ENCODE data around the gene SIRT6.
"Not testable (repeated sequence)": the region's sequence is repeated elsewhere in the genome, so short reads cannot be mapped to it uniquely, and the experiment has no call there.

- not testable (repeated sequence) for TF ChIP-seq RAD21 (IDR thresholded peaks at IDR 0.05; ENCODE audit: low read length); TEAD4 (IDR thresholded peaks at IDR 0.05; ENCODE audit: borderline replicate concordance, insufficient read depth)
- TF ChIP-seq, protein P1, sequence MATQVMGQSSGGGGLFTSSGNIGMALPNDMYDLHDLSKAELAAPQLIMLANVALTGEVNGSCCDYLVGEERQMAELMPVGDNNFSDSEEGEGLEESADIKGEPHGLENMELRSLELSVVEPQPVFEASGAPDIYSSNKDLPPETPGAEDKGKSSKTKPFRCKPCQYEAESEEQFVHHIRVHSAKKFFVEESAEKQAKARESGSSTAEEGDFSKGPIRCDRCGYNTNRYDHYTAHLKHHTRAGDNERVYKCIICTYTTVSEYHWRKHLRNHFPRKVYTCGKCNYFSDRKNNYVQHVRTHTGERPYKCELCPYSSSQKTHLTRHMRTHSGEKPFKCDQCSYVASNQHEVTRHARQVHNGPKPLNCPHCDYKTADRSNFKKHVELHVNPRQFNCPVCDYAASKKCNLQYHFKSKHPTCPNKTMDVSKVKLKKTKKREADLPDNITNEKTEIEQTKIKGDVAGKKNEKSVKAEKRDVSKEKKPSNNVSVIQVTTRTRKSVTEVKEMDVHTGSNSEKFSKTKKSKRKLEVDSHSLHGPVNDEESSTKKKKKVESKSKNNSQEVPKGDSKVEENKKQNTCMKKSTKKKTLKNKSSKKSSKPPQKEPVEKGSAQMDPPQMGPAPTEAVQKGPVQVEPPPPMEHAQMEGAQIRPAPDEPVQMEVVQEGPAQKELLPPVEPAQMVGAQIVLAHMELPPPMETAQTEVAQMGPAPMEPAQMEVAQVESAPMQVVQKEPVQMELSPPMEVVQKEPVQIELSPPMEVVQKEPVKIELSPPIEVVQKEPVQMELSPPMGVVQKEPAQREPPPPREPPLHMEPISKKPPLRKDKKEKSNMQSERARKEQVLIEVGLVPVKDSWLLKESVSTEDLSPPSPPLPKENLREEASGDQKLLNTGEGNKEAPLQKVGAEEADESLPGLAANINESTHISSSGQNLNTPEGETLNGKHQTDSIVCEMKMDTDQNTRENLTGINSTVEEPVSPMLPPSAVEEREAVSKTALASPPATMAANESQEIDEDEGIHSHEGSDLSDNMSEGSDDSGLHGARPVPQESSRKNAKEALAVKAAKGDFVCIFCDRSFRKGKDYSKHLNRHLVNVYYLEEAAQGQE (IDR thresholded peaks at IDR 0.05; ENCODE audit: low read depth, low read length), result not testable (repeated sequence)
These were observed 49.2 kb upstream of the SIRT6 start for GRCh38 chr19:4231521-4231920.
